H1 (cell line): ENCODE measurements around the gene OR5H6. TPM values are rescaled to one million over a fixed set of nuclear protein-coding genes. Genes with fewer than 3 reads are reported as not detected.

Source experiments
- CTCF ChIA-PET: fragments of 300-600 bp; sonication (Branson Sonifier 250); formaldehyde crosslinking; loops from one replicate; lab custom pipeline; 2021; ENCODE audit not compliant: partially characterized antibody; lab: Charles Lee
- POLR2A ChIA-PET: fragments of 300-600 bp; sonication (Branson Sonifier 250); formaldehyde crosslinking; loops from one replicate; lab custom pipeline; 2021; ENCODE audit warnings: inconsistent platforms; ENCODE audit not compliant: partially characterized antibody; lab: Charles Lee
- DNase-seq, 2 experiments: peaks; one replicate each; pipeline versions ENCODE4 v3.0.0 to v3.0.0-alpha.2; 2010 to 2022; ENCODE audit warnings: low spot score in 2 of 2, low read depth in 1 of 2, mixed read lengths in 1 of 2
- FAIRE-seq: peaks from 2 replicates; lab custom pipeline; 2011; peaks lifted over from hg19 to GRCh38; lab: Jason Lieb, UNC
- H2AFZ ChIP-seq: 2 replicates; pipeline ENCODE4 v1.8.1; 2012; ENCODE audit warnings: low read length, inconsistent platforms
- H2AK5ac ChIP-seq: 2 replicates; pipeline ENCODE4 v1.6.1; 2013; ENCODE audit warnings: low read depth, low read length
- H2BK120ac ChIP-seq: replicated peaks from 2 replicates; pipeline ENCODE3; 2013; ENCODE audit warnings: low read depth, low read length, inconsistent platforms
- H2BK12ac ChIP-seq: 2 replicates; pipeline ENCODE4 v1.6.1; 2013; ENCODE audit warnings: low read depth, low read length
- H2BK15ac ChIP-seq: 2 replicates; pipeline ENCODE4 v1.6.1; 2013; ENCODE audit warnings: low read length
- H2BK20ac ChIP-seq: 2 replicates; pipeline ENCODE4 v1.6.1; 2013; ENCODE audit warnings: low read length
- H2BK5ac ChIP-seq: 2 replicates; pipeline ENCODE4 v1.6.1; 2013; ENCODE audit warnings: low read depth, low read length
- H3K14ac ChIP-seq: 2 replicates; pipeline ENCODE4 v1.6.1; 2013; ENCODE audit warnings: inconsistent platforms; ENCODE audit not compliant: insufficient read length
- H3K18ac ChIP-seq: 2 replicates; pipeline ENCODE4 v1.6.1; 2013; ENCODE audit warnings: low read length; ENCODE audit errors: extremely low read depth
- H3K23ac ChIP-seq: 2 replicates; pipeline ENCODE4 v1.6.1; 2013; ENCODE audit warnings: inconsistent platforms; ENCODE audit not compliant: insufficient read length
- H3K23me2 ChIP-seq: 2 replicates; pipeline ENCODE4 v1.6.1; 2013; ENCODE audit warnings: low read depth, low read length
- H3K27ac ChIP-seq: 2 replicates; pipeline ENCODE4 v1.6.1; 2011; ENCODE audit warnings: low read depth, low read length, inconsistent platforms
- H3K27me3 ChIP-seq, 4 experiments: replicated peaks in 1 of 4; 1 replicate in 1 of 4; 2 replicates in 3 of 4; pipeline versions ENCODE4 v1.6.1 to v1.8.1; 2011 to 2013; ENCODE audit warnings: low read length in 3 of 4, mild to moderate bottlenecking in 3 of 4, inconsistent platforms in 2 of 4, mixed read lengths in 2 of 4, moderate library complexity in 1 of 4; ENCODE audit not compliant: control insufficient read depth in 3 of 4, insufficient read depth in 3 of 4; ENCODE audit errors: extremely low read depth in 1 of 4
- H3K36me3 ChIP-seq, 4 experiments: 2 replicates each; pipeline versions ENCODE4 v1.6.1 to v1.8.1; 2011 to 2013; ENCODE audit warnings: mild to moderate bottlenecking in 4 of 4, low read length in 3 of 4, moderate library complexity in 2 of 4, control low read depth in 1 of 4, inconsistent platforms in 1 of 4; ENCODE audit not compliant: insufficient read depth in 4 of 4, control insufficient read depth in 2 of 4
- H3K4ac ChIP-seq: replicated peaks from 2 replicates; pipeline ENCODE3; 2013; ENCODE audit warnings: low read length, low read depth, mixed read lengths, inconsistent platforms; ENCODE audit not compliant: insufficient read length
- H3K4me1 ChIP-seq, 4 experiments: replicated peaks in 1 of 4; 1 replicate in 1 of 4; 2 replicates in 3 of 4; pipeline versions ENCODE4 v1.6.1 to v1.8.1; 2011 to 2013; ENCODE audit warnings: low read length in 3 of 4, inconsistent platforms in 2 of 4, mixed read lengths in 1 of 4; ENCODE audit not compliant: insufficient read depth in 4 of 4, control insufficient read depth in 3 of 4
- H3K4me2 ChIP-seq, 2 experiments: 2 replicates each; pipeline versions ENCODE4 v1.6.1 to v1.8.1; 2011 to 2013; ENCODE audit warnings: low read depth in 2 of 2, low read length in 2 of 2, control low read depth in 1 of 2, inconsistent platforms in 1 of 2, mild to moderate bottlenecking in 1 of 2; ENCODE audit not compliant: insufficient read depth in 1 of 2
- H3K4me3 ChIP-seq, 4 experiments: fragments of 200-600, 300-600 bp in 1 of 4; sonication (generic), shearing (Covaris generic), sonication (Bioruptor Twin) in 1 of 4; 2 replicates each; pipeline versions ENCODE4 v1.5.1 to v1.8.1; 2011 to 2016; ENCODE audit warnings: low read length in 4 of 4, low read depth in 3 of 4, control low read depth in 2 of 4, inconsistent platforms in 2 of 4, mild to moderate bottlenecking in 2 of 4, mixed read lengths in 1 of 4, moderate library complexity in 1 of 4; ENCODE audit not compliant: insufficient read depth in 2 of 4; ENCODE audit errors: extremely low read depth in 1 of 4
- H3K56ac ChIP-seq: replicated peaks from 2 replicates; pipeline ENCODE3; 2013; ENCODE audit warnings: low read depth, mild to moderate bottlenecking, mixed read lengths, low read length, inconsistent platforms; ENCODE audit not compliant: insufficient read length
- H3K79me1 ChIP-seq: 2 replicates; pipeline ENCODE4 v1.6.1; 2013; ENCODE audit warnings: low read depth, low read length, control low read depth
- H3K79me2 ChIP-seq, 2 experiments: 2 replicates each; pipeline versions ENCODE4 v1.6.1 to v1.8.1; 2012 to 2013; ENCODE audit warnings: low read length in 2 of 2, mild to moderate bottlenecking in 2 of 2, inconsistent platforms in 1 of 2; ENCODE audit not compliant: insufficient read depth in 2 of 2, control insufficient read depth in 1 of 2
- H3K9ac ChIP-seq, 4 experiments: replicated peaks in 1 of 4; 1 replicate in 1 of 4; 2 replicates in 3 of 4; pipeline versions ENCODE4 v1.6.1 to v1.8.1; 2011 to 2013; ENCODE audit warnings: low read depth in 3 of 4, low read length in 3 of 4, control low read depth in 2 of 4, mild to moderate bottlenecking in 2 of 4, moderate library complexity in 2 of 4, inconsistent platforms in 1 of 4; ENCODE audit errors: extremely low read depth in 1 of 4
- H3K9me3 ChIP-seq, 2 experiments: 2 replicates each; pipeline versions ENCODE4 v1.6.1 to v1.8.1; 2012 to 2013; ENCODE audit warnings: mild to moderate bottlenecking in 2 of 2, moderate library complexity in 2 of 2, control low read depth in 1 of 2, inconsistent platforms in 1 of 2, low read depth in 1 of 2, low read length in 1 of 2, mixed read lengths in 1 of 2; ENCODE audit not compliant: insufficient read depth in 2 of 2
- H4K20me1 ChIP-seq, 2 experiments: replicated peaks in 1 of 2; 2 replicates each; pipeline versions ENCODE3 to v1.8.1; 2011 to 2013; ENCODE audit warnings: inconsistent platforms in 2 of 2, low read length in 2 of 2, mild to moderate bottlenecking in 1 of 2; ENCODE audit not compliant: insufficient read depth in 2 of 2, control insufficient read depth in 1 of 2
- H4K5ac ChIP-seq: 2 replicates; pipeline ENCODE4 v1.6.1; 2013; ENCODE audit warnings: low read length, low read depth, mixed read lengths, inconsistent platforms; ENCODE audit not compliant: insufficient read length
- H4K8ac ChIP-seq: 2 replicates; pipeline ENCODE4 v1.8.0; 2013; ENCODE audit warnings: mild to moderate bottlenecking, moderate library complexity, low read length, inconsistent platforms; ENCODE audit not compliant: insufficient read depth; ENCODE audit errors: extremely low read depth
- H4K91ac ChIP-seq: replicated peaks from 2 replicates; pipeline ENCODE3; 2013; ENCODE audit warnings: low read length, mixed read lengths, inconsistent platforms; ENCODE audit not compliant: insufficient read length
- ASH2L ChIP-seq: fragments of 200-600, 300-600 bp; sonication (generic); IDR thresholded peaks from one replicate; pipeline ENCODE4 v1.7.1; 2017; ENCODE audit warnings: low read length
- MAX ChIP-seq: IDR thresholded peaks from 2 replicates; pipeline ENCODE4 v1.6.1; 2012; ENCODE audit warnings: inconsistent platforms
- SAP30 ChIP-seq: fragments of 300-600 bp; sonication (generic); IDR thresholded peaks from 2 replicates; pipeline ENCODE4 v1.7.1; 2012; ENCODE audit warnings: low read length, moderate library complexity, mild to moderate bottlenecking, inconsistent platforms; ENCODE audit not compliant: insufficient read depth, insufficient replicate concordance
- SIRT6 ChIP-seq: IDR thresholded peaks from one replicate; pipeline ENCODE4 v1.7.1; 2012; ENCODE audit warnings: low read length, inconsistent platforms
- SIX5 ChIP-seq: IDR thresholded peaks from 2 replicates; pipeline ENCODE4 v1.6.1; 2011; ENCODE audit warnings: mild to moderate bottlenecking, low read depth, low read length
- TAF1 ChIP-seq: IDR thresholded peaks from 2 replicates; pipeline ENCODE4 v1.6.1; 2011; ENCODE audit warnings: mild to moderate bottlenecking, low read depth, low read length
- TCF12 ChIP-seq: IDR thresholded peaks from 2 replicates; pipeline ENCODE4 v1.6.1; 2011; ENCODE audit warnings: low read depth, mild to moderate bottlenecking, low read length
- WGBS, 2 experiments: shearing (Covaris generic) in 1 of 2; methylation state at CpG; one replicate each; pipeline versions ENCODE4 v1.1.6 to v1.1.7; 2013 to 2015; ENCODE audit warnings: low lambda C conversion rate in 2 of 2, mixed read lengths in 2 of 2, inconsistent platforms in 1 of 2, low coverage in 1 of 2, missing lambda C conversion rate in 1 of 2; ENCODE audit not compliant: insufficient replicate concordance in 2 of 2, insufficient coverage in 1 of 2, insufficient read length in 1 of 2; ENCODE audit errors: extremely low coverage in 1 of 2, missing lambda C conversion rate in 1 of 2; 5-methylcytosine and 5-hydroxymethylcytosine counted together
- polyA plus RNA-seq, 7 experiments: library from polyadenylated mRNA; depleted of rRNA in 3 of 7; stranded (reverse) in 5 of 7; unstranded in 2 of 7; fragments of >200 nt in 5 of 7; fragments of 200-250 nt in 2 of 7; gene quantifications; 1 replicate in 5 of 7; 2 replicates in 1 of 7; 4 replicates in 1 of 7; pipeline versions ENCODE4 v1.2.1 to v1.2.3, GENCODE V29; 2011 to 2013; ENCODE audit warnings: missing spikeins in 2 of 7, mixed read lengths in 2 of 7
- total RNA-seq: library from RNA; stranded (reverse); fragmentation: NEBNext Ultra II Directional; extraction: Animal tissue kit (Norgen Biotek cat#: 25700); gene quantifications from 2 replicates; pipeline ENCODE4 v1.2.1, GENCODE V29; 2021

The OR5H6 gene
- total and polyA plus RNA-seq, 2 of the 8 experiments (the other 6 are each of a cell fraction or from before 2014, with no cell fraction given): 0.06 TPM; not detected in 1

DNA sequence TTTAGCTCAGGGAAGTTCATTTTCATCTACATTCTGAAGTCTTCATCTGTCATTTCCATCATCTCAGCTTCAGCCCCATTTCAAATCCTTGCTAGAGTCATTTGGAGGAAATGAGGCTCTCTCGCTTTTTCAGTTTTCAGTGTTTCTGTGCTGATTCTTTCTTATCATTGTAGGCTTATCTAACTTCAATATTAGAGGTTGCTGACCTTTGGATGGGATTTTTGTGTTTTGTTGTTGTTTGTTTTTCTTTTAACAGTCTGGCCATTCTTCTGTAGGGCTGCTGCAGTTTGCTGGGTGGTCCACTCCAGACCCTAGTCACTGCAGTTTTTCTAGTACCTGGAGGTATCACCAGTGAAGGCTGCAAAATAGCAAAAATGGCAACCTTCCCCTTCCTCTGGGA, 26.9 kb downstream of the OR5H6 start:
- Histone ChIP-seq H3K9me3 (no peaks in the 10 kb centered on the region), H3K79me2 (no peaks in the 10 kb centered on the region), H3K79me1 (no peaks in the 10 kb centered on the region), H4K20me1 (no peaks in the 10 kb centered on the region), H3K14ac (no peak overlapping the region), H3K27ac (no peak overlapping the region), H3K27me3 (no peaks in the 10 kb centered on the region), H3K4me1 (no peaks in the 10 kb centered on the region), H2AFZ (no peak overlapping the region), H3K56ac (no peak overlapping the region), H3K23ac (no peak overlapping the region), H4K91ac (no peak overlapping the region), H3K36me3 (no peaks in the 10 kb centered on the region), H4K5ac (no peak overlapping the region), H2BK120ac (no peak overlapping the region), H2BK12ac (no peak overlapping the region), H3K18ac (no peak overlapping the region), H2BK5ac (no peak overlapping the region), H3K4me3 (no peak overlapping the region), H3K9ac (no peak overlapping the region), H3K4me2 (no peak overlapping the region), H2AK5ac (no peak overlapping the region), H4K8ac (no peak overlapping the region), H2BK15ac (no peak overlapping the region), H2BK20ac (no peak overlapping the region), H3K4ac (no peak overlapping the region), H3K23me2 (no peaks in the 10 kb centered on the region)
- no peak for DNase-seq
- WGBS, 2 experiments: 94% methylated on average over 1 of the region's 1 CpG; no CpG with 5 or more reads in 1 of the 2 experiments
- ChIA-PET CTCF (interaction anchor here (1.3 to 3.6 kb wide), 4 partner anchors 14 to 251 kb away, joined by 3 to 11 read pairs (median 8); no protein-coding TSS in a partner anchor), POLR2A (interaction anchor here (1.4 kb wide), 1 partner anchor 35 kb away, joined by 3 read pairs; no protein-coding TSS in a partner anchor)
- no peak for FAIRE-seq
- TF ChIP-seq ASH2L (no peak), MAX (no peak), TAF1 (no peak), SIX5 (no peak), SAP30 (no peak), SIRT6 (no peak), TCF12 (no peak)
